ENCODE measurements around the gene PFKFB2. TPM values are rescaled to one million over a fixed set of nuclear protein-coding genes. Genes with fewer than 3 reads are reported as not detected.

Gene PFKFB2
- total and polyA plus RNA-seq, 2 of the 8 experiments (the other 6 are each of a cell fraction or from before 2014, with no cell fraction given): 6.7 to 19.1 TPM

GRCh38 chr1:207062058-207062457 lies 9.0 kb downstream of the PFKFB2 start:
- Histone ChIP-seq H3K23ac (ENCODE audit: insufficient read length) (no peak overlapping the region), H4K91ac (replicated peaks; ENCODE audit: insufficient read length, low read length) (no peak overlapping the region), H3K9me3 (ENCODE audit: insufficient read depth in 2 of 2, low read depth in 1 of 2, low read length in 1 of 2) (no peaks in the 10 kb centered on the region), H2AFZ (ENCODE audit: low read length) (no peak overlapping the region), H2BK15ac (ENCODE audit: low read length) (no peak overlapping the region), H4K20me1 (replicated peaks in 1 of 2; ENCODE audit: control insufficient read depth in 1 of 2, insufficient read depth in 2 of 2, low read length in 2 of 2) (no peaks in the 10 kb centered on the region), H3K27me3 (replicated peaks in 1 of 4; ENCODE audit: control insufficient read depth in 3 of 4, extremely low read depth in 1 of 4, insufficient read depth in 3 of 4, low read length in 3 of 4) (no peaks in the 10 kb centered on the region), H4K5ac (ENCODE audit: insufficient read length, low read depth, low read length) (no peak overlapping the region), H3K14ac (ENCODE audit: insufficient read length) (no peak overlapping the region), H3K9ac (replicated peaks in 1 of 4; ENCODE audit: extremely low read depth in 1 of 4, low read depth in 3 of 4, low read length in 3 of 4) (no peak overlapping the region), H3K4me1 (replicated peaks in 1 of 4; ENCODE audit: control insufficient read depth in 3 of 4, insufficient read depth in 4 of 4, low read length in 3 of 4) (peaks cover 0 to 3% (median 1%) of the 10 kb centered on the region in 4 experiments; a peak in 2 of 7 replicates), H3K4me3 (ENCODE audit: extremely low read depth in 1 of 4, insufficient read depth in 2 of 4, low read depth in 3 of 4, low read length in 4 of 4) (no peak overlapping the region), H3K23me2 (ENCODE audit: low read depth, low read length) (no peaks in the 10 kb centered on the region), H2AK5ac (ENCODE audit: low read depth, low read length) (no peak overlapping the region), H3K79me2 (ENCODE audit: control insufficient read depth in 1 of 2, insufficient read depth in 2 of 2, low read length in 2 of 2) (no peaks in the 10 kb centered on the region), H3K18ac (ENCODE audit: extremely low read depth, low read length) (no peak overlapping the region), H2BK20ac (ENCODE audit: low read length) (no peak overlapping the region), H3K4ac (replicated peaks; ENCODE audit: insufficient read length, low read depth, low read length) (no peak overlapping the region), H2BK12ac (ENCODE audit: low read depth, low read length) (no peak overlapping the region), H4K8ac (ENCODE audit: extremely low read depth, insufficient read depth, low read length) (no peak overlapping the region), H3K4me2 (ENCODE audit: insufficient read depth in 1 of 2, low read depth in 2 of 2, low read length in 2 of 2) (no peak overlapping the region), H3K56ac (replicated peaks; ENCODE audit: insufficient read length, low read depth, low read length) (no peak overlapping the region), H2BK120ac (replicated peaks; ENCODE audit: low read depth, low read length) (no peak overlapping the region), H2BK5ac (ENCODE audit: low read depth, low read length) (no peak overlapping the region), H3K27ac (ENCODE audit: low read depth, low read length) (no peak overlapping the region), H3K79me1 (ENCODE audit: low read depth, low read length) (no peaks in the 10 kb centered on the region), H3K36me3 (ENCODE audit: control insufficient read depth in 2 of 4, insufficient read depth in 4 of 4, low read length in 3 of 4) (peaks cover 2 to 30% (median 18%) of the 10 kb centered on the region in 4 experiments; a peak in 7 of 8 replicates)
- FAIRE-seq (no peak), DNase-seq (ENCODE audit: low read depth in 1 of 2, low spot score in 2 of 2) (no peak)
- no peak for TF ChIP-seq SAP30 (IDR thresholded peaks at IDR 0.05; ENCODE audit: insufficient read depth, insufficient replicate concordance, low read length)
- no peak for TF ChIP-seq MAX (IDR thresholded peaks at IDR 0.05)
- TF ChIP-seq TEAD4 (IDR thresholded peaks at IDR 0.05; ENCODE audit: low read depth, low read length): no peak
- TF ChIP-seq EP300 (IDR thresholded peaks at IDR 0.05; ENCODE audit: borderline replicate concordance in 1 of 2, low read depth in 2 of 2, low read length in 2 of 2): no peak
- no peak for TF ChIP-seq KDM4A (IDR thresholded peaks at IDR 0.05; ENCODE audit: low read depth, low read length, severe bottlenecking)
- no peak for TF ChIP-seq KDM1A (IDR thresholded peaks at IDR 0.05; ENCODE audit: borderline replicate concordance, low read length)
- TF ChIP-seq BCL11A (IDR thresholded peaks at IDR 0.05; ENCODE audit: low read depth in 2 of 2, low read length in 2 of 2): no peak
- TF ChIP-seq CBX8 (IDR thresholded peaks at IDR 0.05; ENCODE audit: borderline replicate concordance, low read depth, low read length): no peak
- no peak for TF ChIP-seq SIRT6 (IDR thresholded peaks at IDR 0.05; ENCODE audit: low read length)
- no peak for TF ChIP-seq HDAC6 (IDR thresholded peaks at IDR 0.05; ENCODE audit: low read depth, low read length)
- no peak for TF ChIP-seq RFX5 (IDR thresholded peaks at IDR 0.05; ENCODE audit: borderline replicate concordance, low read depth, low read length)
- TF ChIP-seq SIN3A (conservative IDR thresholded peaks at IDR 0.05 in 1 of 2, IDR thresholded peaks at IDR 0.05 in 1 of 2; ENCODE audit: low read depth in 1 of 2, low read length in 2 of 2): no peak
- CTCF ChIA-PET (ENCODE audit: partially characterized antibody): interaction anchor here (3.4 kb wide), 1 partner anchor 12 kb away, joined by 21 read pairs; no protein-coding TSS in a partner anchor
- POLR2A ChIA-PET (ENCODE audit: partially characterized antibody): no interaction called here
- 91% methylated on average over 1 of the region's 1 CpG; no CpG with 5 or more reads in 1 of the 2 experiments for WGBS, 2 experiments (ENCODE audit: extremely low coverage in 1 of 2, insufficient coverage in 1 of 2, insufficient read length in 1 of 2, insufficient replicate concordance in 2 of 2, low coverage in 1 of 2, low lambda C conversion rate in 2 of 2, missing lambda C conversion rate in 1 of 2)

Measured in H1 (cell line).